ENCODE data around the gene RNASE8. TPM values are rescaled to one million over a fixed set of nuclear protein-coding genes. Genes with fewer than 3 reads are reported as not detected.

RNASE8 gene
- total and polyA plus RNA-seq, 2 of the 4 experiments (the other 2 are of a cell fraction): not detected

GRCh38 chr14:21032326-21033132, 25.1 kb upstream of the RNASE8 start:
- dilution Hi-C loops (cut with HindIII; ENCODE audit: low sequenced_read_pairs, unreplicated experiment) (no loop called here), in situ Hi-C loops (cut with MboI; ENCODE audit: low sequenced_read_pairs) (no loop called here), intact Hi-C loops (cut with micrococcal nuclease) (no loop called here)
- Histone ChIP-seq H4K91ac (ENCODE audit: insufficient read depth, low read depth, low read length) (no peak overlapping the region), H3K9me1 (ENCODE audit: insufficient read depth, low read length) (no peaks in the 10 kb centered on the region), H3K23ac (ENCODE audit: low read depth, low read length) (no peak overlapping the region), H3K36me3 (ENCODE audit: control insufficient read depth, insufficient read depth, low read length) (no peaks in the 10 kb centered on the region), H2AFZ (replicated peaks; ENCODE audit: low read length, poor library complexity) (no peak overlapping the region), H3K27ac (ENCODE audit: insufficient read depth, low read length) (no peak overlapping the region), H4K20me1 (ENCODE audit: insufficient read depth, low read length) (no peaks in the 10 kb centered on the region), H3K4me3 (ENCODE audit: insufficient read depth, low read depth, low read length) (no peak overlapping the region), H4K5ac (ENCODE audit: low read depth, low read length) (no peak overlapping the region), H3K4ac (ENCODE audit: low read depth, low read length) (no peak overlapping the region), H2BK20ac (ENCODE audit: low read depth, low read length) (no peak overlapping the region), H3K56ac (ENCODE audit: extremely low read depth, insufficient read depth, low read length) (no peak overlapping the region), H3K9me3 (ENCODE audit: control insufficient read depth, insufficient read depth, low read length) (no peaks in the 10 kb centered on the region), H3K27me3 (ENCODE audit: control insufficient read depth, insufficient read depth, low read length) (peaks cover 61% of the 10 kb centered on the region), H2BK5ac (ENCODE audit: low read depth, low read length, poor library complexity, severe bottlenecking) (no peak overlapping the region), H3K4me1 (ENCODE audit: control insufficient read depth, insufficient read depth, low read length) (no peaks in the 10 kb centered on the region), H3K4me2 (ENCODE audit: low read depth, low read length) (no peak overlapping the region), H2AK5ac (ENCODE audit: low read depth, low read length) (no peak overlapping the region), H4K8ac (ENCODE audit: low read depth in 2 of 2, low read length in 2 of 2) (no peak overlapping the region), H3K18ac (ENCODE audit: low read depth, low read length) (no peak overlapping the region), H2AK9ac (replicated peaks; ENCODE audit: low read depth, low read length, poor library complexity) (no peak overlapping the region), H2BK120ac (ENCODE audit: low read depth, low read length) (no peak overlapping the region), H3K9ac (ENCODE audit: low read depth, low read length) (no peak overlapping the region), H3K14ac (replicated peaks; ENCODE audit: low read depth, low read length) (no peak overlapping the region), H2BK15ac (ENCODE audit: low read depth, low read length) (no peak overlapping the region), H3K79me1 (ENCODE audit: low read depth in 1 of 2, low read length in 2 of 2) (no peaks in the 10 kb centered on the region)
- TF ChIP-seq SMC3 (IDR thresholded peaks at IDR 0.05; ENCODE audit: low read depth, low read length) (no peak), MAZ (IDR thresholded peaks at IDR 0.05; ENCODE audit: borderline replicate concordance, low read depth, low read length) (no peak), CHD1 (IDR thresholded peaks at IDR 0.05; ENCODE audit: low read depth, low read length) (no peak), RAD21 (IDR thresholded peaks at IDR 0.05; ENCODE audit: low read length) (no peak), RFX5 (IDR thresholded peaks at IDR 0.05; ENCODE audit: low read depth, low read length) (no peak), MAFK (IDR thresholded peaks at IDR 0.05; ENCODE audit: low read depth, low read length) (no peak), MXI1 (IDR thresholded peaks at IDR 0.05; ENCODE audit: borderline replicate concordance, low read depth, low read length) (no peak), FOS (IDR thresholded peaks at IDR 0.05; ENCODE audit: low read depth, low read length) (no peak), NFE2L2 (IDR thresholded peaks at IDR 0.05; ENCODE audit: low read depth, low read length) (no peak), ELK1 (IDR thresholded peaks at IDR 0.05; ENCODE audit: borderline replicate concordance, low read depth, low read length) (no peak), RCOR1 (IDR thresholded peaks at IDR 0.05; ENCODE audit: insufficient replicate concordance, low read length) (no peak), USF2 (IDR thresholded peaks at IDR 0.05; ENCODE audit: low read depth, low read length) (no peak), POLR2A (IDR thresholded peaks at IDR 0.05; ENCODE audit: low read depth, low read length) (no peak)
- ATAC-seq (ENCODE audit: low read depth) (no peak), DNase-seq (no peak)
- ChIA-PET POLR2A (ENCODE audit: unreplicated experiment) (no interaction called here), CTCF (interaction anchor here (3.8 kb wide), 1 partner anchor 18 kb away, joined by 11 read pairs; no protein-coding TSS in a partner anchor)
- WGBS, 2 experiments (ENCODE audit: extremely low coverage in 2 of 2, insufficient read length in 1 of 2): no CpG with 5 or more reads among the region's 5 CpGs
- BruUV-seq (replicated peaks): no TSS peak
